Breast epithelium (tissue), 4 donors: ENCODE results near the gene PHF21A. TPM values are rescaled to one million over a fixed set of nuclear protein-coding genes. Genes with fewer than 3 reads are reported as not detected.

Experiments used
- DNase-seq, 2 donors: peaks; one replicate each; pipeline ENCODE4 v3.0.0-alpha.2; 2019; ENCODE audit warnings: low spot score in 2 of 2
- H3K27ac ChIP-seq, 2 donors: fragments of 200-600 bp; sonication (generic) in 1 of 2; one replicate each; pipeline ENCODE4 v1.5.1; 2016 to 2019; ENCODE audit warnings: mild to moderate bottlenecking in 1 of 2
- H3K27me3 ChIP-seq, 2 donors: fragments of 200-600 bp; sonication (generic) in 1 of 2; one replicate each; pipeline versions ENCODE4 v1.5.1 to v1.6.0; 2017 to 2019; ENCODE audit warnings: control low read depth in 1 of 2, mild to moderate bottlenecking in 1 of 2
- H3K36me3 ChIP-seq: fragments of 200-600 bp; one replicate; pipeline ENCODE4 v1.5.1; 2019
- H3K4me1 ChIP-seq, 2 donors: fragments of 200-600 bp; sonication (generic); one replicate each; pipeline ENCODE4 v1.5.1; 2016 to 2019; ENCODE audit warnings: control low read depth in 1 of 2
- H3K4me3 ChIP-seq, 3 donors: fragments of 200-600 bp; sonication (generic); 1 replicate in 2 of 3; 2 replicates in 1 of 3; pipeline ENCODE4 v1.5.1; 2016 to 2019; ENCODE audit warnings: mild to moderate bottlenecking in 3 of 3, moderate library complexity in 2 of 3
- H3K9me3 ChIP-seq, 2 donors: fragments of 200-600 bp; sonication (generic) in 1 of 2; one replicate each; pipeline ENCODE4 v1.5.1; 2016 to 2019; ENCODE audit warnings: control low read depth in 1 of 2
- CTCF ChIP-seq, 3 donors: fragments of 450-650 bp; IDR thresholded peaks; one replicate each; pipeline ENCODE4 v1.5.1; 2016 to 2017; ENCODE audit warnings: antibody characterized with exemption in 3 of 3, mild to moderate bottlenecking in 3 of 3, moderate library complexity in 3 of 3
- POLR2A ChIP-seq: fragments of 450-650 bp; IDR thresholded peaks from one replicate; pipeline ENCODE4 v1.6.1; 2016; ENCODE audit warnings: antibody characterized with exemption, mild to moderate bottlenecking, moderate library complexity
- POLR2AphosphoS5 ChIP-seq, 3 donors: sonication (generic); formaldehyde crosslinking; IDR thresholded peaks; one replicate each; pipeline ENCODE4 v1.6.1; 2017; ENCODE audit warnings: antibody characterized with exemption in 3 of 3
- intact Hi-C: fragments of 100-400 bp; cut with DNase I; formaldehyde crosslinking; loops from one replicate; pipeline ENCODE4 v1.15.1; 2023; ENCODE audit warnings: low total_unique reads
- total RNA-seq, 3 donors: library from RNA; depleted of rRNA; stranded (reverse); fragments of >200 nt; gene quantifications; one replicate each; pipeline ENCODE4 v1.1.0, GENCODE V29; 2016

The PHF21A gene
- total RNA-seq, 3 donors from 2014 or later, result 23.4 to 70.8 (median 42.7) TPM

- Histone ChIP-seq H3K27me3 (no peaks in the 10 kb centered on the region), H3K9me3 (no peaks in the 10 kb centered on the region), H3K4me3 (peak overlapping the region; percentile 69 to 79 (median 73)), H3K36me3 (no peaks in the 10 kb centered on the region), H3K4me1 (no peaks in the 10 kb centered on the region), H3K27ac (peak overlapping the region; percentile 91 to 99)
- DNase-seq, result peak; percentile 64 to 68
- TF ChIP-seq CTCF (IDR thresholded peaks at IDR 0.05) (no peak), POLR2AphosphoS5 (IDR thresholded peaks at IDR 0.05) (peak in 1 of 3 donors; percentile 11)
- intact Hi-C loops, result no loop called here
These were observed 647 bp upstream of the PHF21A start for GRCh38 chr11:46121724-46122477.

GRCh38 chr11:46120346-46121300 lies 631 bp downstream of the PHF21A start:
- intact Hi-C loops, result no loop called here
- DNase-seq, result peak in 1 of 2 donors; percentile 42
- Histone ChIP-seq H3K4me1 (no peaks in the 10 kb centered on the region), H3K36me3 (no peaks in the 10 kb centered on the region), H3K27me3 (no peaks in the 10 kb centered on the region), H3K4me3 (peak overlapping the region; percentile 69 to 79 (median 73)), H3K9me3 (no peaks in the 10 kb centered on the region), H3K27ac (peak overlapping the region; percentile 91 to 99)
- TF ChIP-seq POLR2AphosphoS5 (IDR thresholded peaks at IDR 0.05), result peak in 1 of 3 donors; percentile 27
- TF ChIP-seq POLR2A, result no peak

- TF ChIP-seq POLR2AphosphoS5 (IDR thresholded peaks at IDR 0.05) (peak; percentile 25 to 60 (median 33)), CTCF (IDR thresholded peaks at IDR 0.05) (no peak), POLR2A (peak; percentile 35)
- intact Hi-C loops, result no loop called here
- Histone ChIP-seq H3K4me1 (no peaks in the 10 kb centered on the region), H3K4me3 (peak overlapping the region; percentile 69 to 79 (median 73)), H3K27ac (peak overlapping the region; percentile 91 to 99), H3K9me3 (no peaks in the 10 kb centered on the region), H3K27me3 (no peaks in the 10 kb centered on the region), H3K36me3 (no peaks in the 10 kb centered on the region)
- peak in 1 of 2 donors; percentile 55 for DNase-seq
These were observed 1.7 kb downstream of the PHF21A start for GRCh38 chr11:46119352-46120216.

- Histone ChIP-seq H3K9me3 (no peaks in the 10 kb centered on the region), H3K27ac (peak overlapping the region; percentile 91 to 99), H3K36me3 (no peaks in the 10 kb centered on the region), H3K4me3 (peak overlapping the region; percentile 69 to 79 (median 73)), H3K4me1 (no peaks in the 10 kb centered on the region), H3K27me3 (no peaks in the 10 kb centered on the region)
- no peak for TF ChIP-seq POLR2AphosphoS5 (IDR thresholded peaks at IDR 0.05)
- TF ChIP-seq CTCF (IDR thresholded peaks at IDR 0.05), result no peak
- TF ChIP-seq POLR2A, result no peak
- DNase-seq, result no peak
- intact Hi-C loops, result no loop called here
These were observed 2.4 kb downstream of the PHF21A start for GRCh38 chr11:46118702-46119351.
